HCT116 (cell line): ENCODE data around the gene FOXK1. TPM values are rescaled to one million over a fixed set of nuclear protein-coding genes. Genes with fewer than 3 reads are reported as not detected.

Experiments
- ATAC-seq: fragments of 200-7000 bp; cut with Tn5 transposase; 2 replicates; pipeline ENCODE4 v1.9.1; 2020; ENCODE audit warnings: mild to moderate bottlenecking, moderate library complexity
- BruUV-seq: library from RNA; stranded (reverse); fragments of 400-500 nt; replicated peaks from 2 replicates; lab custom pipeline; 2021; lab: Mats Ljungman, UMichigan
- CTCF ChIA-PET: fragments of 300-600 bp; sonication (Branson Sonifier 250); formaldehyde crosslinking; loops from one replicate; lab custom pipeline; 2021; ENCODE audit warnings: antibody characterized with exemption; lab: Charles Lee
- POLR2A ChIA-PET: fragments of 300-600, 350-600 bp; sonication (Branson Sonifier 250); formaldehyde crosslinking; loops from one replicate; lab custom pipeline; 2021; ENCODE audit warnings: antibody characterized with exemption; lab: Charles Lee
- RAD21 ChIA-PET, 2 experiments: fragments of 300-600 bp; sonication (Branson Sonifier 250); formaldehyde crosslinking; loops; one replicate each; lab custom pipeline; 2023; ENCODE audit warnings: low total read pairs in 2 of 2; ENCODE audit not compliant: uncharacterized antibody in 2 of 2, unreplicated experiment in 2 of 2, low non-redundant PET in 1 of 2; lab: Charles Lee
- DNase-seq: peaks from one replicate; pipeline ENCODE4 v3.0.0-alpha.2; 2010; ENCODE audit warnings: low read depth, low spot score
- H2AFZ ChIP-seq: fragments of 200-600 bp; shearing (Covaris generic), sonication (generic); 2 replicates; pipeline ENCODE4 v1.6.1; 2017; ENCODE audit warnings: low read depth, mixed run types, mixed read lengths, antibody characterized with exemption, low read length; ENCODE audit not compliant: poor library complexity, severe bottlenecking
- H3K27ac ChIP-seq: 2 replicates; pipeline ENCODE4 v1.5.1; 2012; ENCODE audit warnings: low read depth, low read length
- H3K27me3 ChIP-seq: fragments of 200-600 bp; sonication (generic); 2 replicates; pipeline ENCODE4 v1.6.1; 2016; ENCODE audit warnings: mixed run types, low read length, mixed read lengths; ENCODE audit not compliant: insufficient read depth
- H3K36me3 ChIP-seq, 2 experiments: fragments of 200-500 bp in 1 of 2; fragments of 200-600 bp in 1 of 2; sonication (Bioruptor generic) in 1 of 2; sonication (generic) in 1 of 2; 2 replicates each; pipeline versions ENCODE4 v1.5.1 to v1.6.1; 2014 to 2016; ENCODE audit warnings: low read length in 2 of 2, inconsistent platforms in 1 of 2, mixed read lengths in 1 of 2, mixed run types in 1 of 2; ENCODE audit not compliant: insufficient read depth in 2 of 2, control insufficient read depth in 1 of 2
- H3K4me1 ChIP-seq, 2 experiments: fragments of 200-600 bp in 1 of 2; sonication (generic) in 1 of 2; 2 replicates each; pipeline versions ENCODE4 v1.5.1 to v1.6.1; 2012 to 2017; ENCODE audit warnings: low read length in 2 of 2, inconsistent platforms in 1 of 2, mild to moderate bottlenecking in 1 of 2, mixed read lengths in 1 of 2, mixed run types in 1 of 2, moderate library complexity in 1 of 2; ENCODE audit not compliant: insufficient read depth in 2 of 2, control insufficient read depth in 1 of 2
- H3K4me2 ChIP-seq: fragments of 200-600 bp; sonication (generic); 2 replicates; pipeline ENCODE4 v1.6.1; 2017; ENCODE audit warnings: mixed run types, low read length, mixed read lengths
- H3K4me3 ChIP-seq, 2 experiments: fragments of 200-600 bp in 1 of 2; sonication (generic) in 1 of 2; replicated peaks in 1 of 2; 2 replicates each; pipeline ENCODE4 v1.5.1; 2011 to 2016; ENCODE audit warnings: low read length in 2 of 2, control low read depth in 1 of 2, low read depth in 1 of 2, mild to moderate bottlenecking in 1 of 2, mixed read lengths in 1 of 2, mixed run types in 1 of 2
- H3K79me2 ChIP-seq: fragments of 200-600 bp; sonication (generic); 2 replicates; pipeline ENCODE4 v1.6.1; 2017; ENCODE audit warnings: mild to moderate bottlenecking, mixed run types, low read length, moderate library complexity, mixed read lengths; ENCODE audit not compliant: insufficient read depth
- H3K9ac ChIP-seq: fragments of 200-600 bp; sonication (generic); 2 replicates; pipeline ENCODE4 v1.6.1; 2016; ENCODE audit warnings: low read length, mixed read lengths
- H3K9me2 ChIP-seq: fragments of 200-600 bp; sonication (generic), shearing (Covaris generic); 2 replicates; pipeline ENCODE4 v1.6.1; 2017; ENCODE audit warnings: mixed run types, mild to moderate bottlenecking, moderate library complexity; ENCODE audit not compliant: insufficient read depth
- H3K9me3 ChIP-seq, 2 experiments: fragments of 200-500 bp in 1 of 2; fragments of 200-600 bp in 1 of 2; sonication (Bioruptor generic) in 1 of 2; sonication (generic) in 1 of 2; 2 replicates each; pipeline ENCODE4 v1.6.1; 2014 to 2017; ENCODE audit warnings: low read length in 2 of 2, mixed read lengths in 2 of 2, inconsistent platforms in 1 of 2, low read depth in 1 of 2, mild to moderate bottlenecking in 1 of 2, mixed run types in 1 of 2, moderate library complexity in 1 of 2; ENCODE audit not compliant: control insufficient read depth in 1 of 2, insufficient read depth in 1 of 2
- H4K20me1 ChIP-seq: fragments of 200-600 bp; sonication (generic), shearing (Covaris generic); 2 replicates; pipeline ENCODE4 v1.6.1; 2017; ENCODE audit warnings: mixed run types, mild to moderate bottlenecking, moderate library complexity; ENCODE audit not compliant: insufficient read depth
- EGR1 ChIP-seq: IDR thresholded peaks from 2 replicates; pipeline ENCODE4 v1.6.1; 2012; ENCODE audit warnings: low read depth
- REST ChIP-seq: IDR thresholded peaks from 2 replicates; pipeline ENCODE4 v1.6.1; 2012; ENCODE audit warnings: low read depth
- ZFX ChIP-seq: fragments of 450-650 bp; IDR thresholded peaks from 2 replicates; pipeline ENCODE4 v1.6.1; 2017
- intact Hi-C: fragments of 100-400 bp; cut with micrococcal nuclease; formaldehyde crosslinking; loops from 2 replicates; pipeline ENCODE4 v1.10.0; 2022
- total RNA-seq: library from RNA; stranded (reverse); gene quantifications from one replicate; pipeline ENCODE4 v1.2.1, GENCODE V29; 2021; ENCODE audit not compliant: unreplicated experiment

FOXK1 gene
- total RNA-seq, 1 experiment from 2014 or later: 60.5 TPM

GRCh38 chr7:4798706-4799235 is 116.7 kb downstream of the FOXK1 start:
- H3K79me2 ChIP-seq: no peaks in the 10 kb centered on the region
- no peaks in the 10 kb centered on the region for H3K9me3 ChIP-seq
- no peaks in the 10 kb centered on the region for H3K9me2 ChIP-seq
- TF ChIP-seq REST: no peak
- TF ChIP-seq EGR1: no peak
- TF ChIP-seq ZFX: no peak
- no TSS peak for BruUV-seq
- ATAC-seq (peak; percentile 12; the same call in 1 of the 2 replicates), DNase-seq (no peak)
- no peak overlapping the region for H2AFZ ChIP-seq
- no peaks in the 10 kb centered on the region for H4K20me1 ChIP-seq
- intact Hi-C loops: loop anchor here (1.0 to 2.0 kb wide), 3 partner anchors 84 to 376 kb away; partner anchors contain the start of gene RADIL
- ChIA-PET POLR2A (interaction anchor here (0.9 kb wide), 1 partner anchor 290 kb away, joined by 3 read pairs; no protein-coding TSS in a partner anchor), CTCF (interaction anchor here (0.9 to 2.9 kb wide), 10 partner anchors 9 to 375 kb away, joined by 3 to 28 read pairs (median 4); partner anchors contain the start of genes AP5Z1 and RADIL), RAD21 (interaction anchor here (0.6 to 0.9 kb wide), 3 partner anchors 286 to 880 kb away, joined by 3 to 4 read pairs (median 4); no protein-coding TSS in a partner anchor)
- no peak overlapping the region for H3K4me2 ChIP-seq
- peaks cover 2 to 10% of the 10 kb centered on the region in 2 experiments; a peak in 2 of 4 replicates for H3K4me1 ChIP-seq
- no peak overlapping the region for H3K4me3 ChIP-seq
- no peaks in the 10 kb centered on the region for H3K36me3 ChIP-seq
- no peaks in the 10 kb centered on the region for H3K27me3 ChIP-seq
- no peak overlapping the region for H3K27ac ChIP-seq
- no peak overlapping the region for H3K9ac ChIP-seq
